ENCODE data around the gene SLC23A3. TPM values are rescaled to one million over a fixed set of nuclear protein-coding genes. Genes with fewer than 3 reads are reported as not detected.

SLC23A3 gene
- total and polyA plus RNA-seq, 9 of the 15 experiments (the other 6 are each of a cell fraction or from before 2014, with no cell fraction given) = 0.06 to 0.64 (median 0.16) TPM

DNA sequence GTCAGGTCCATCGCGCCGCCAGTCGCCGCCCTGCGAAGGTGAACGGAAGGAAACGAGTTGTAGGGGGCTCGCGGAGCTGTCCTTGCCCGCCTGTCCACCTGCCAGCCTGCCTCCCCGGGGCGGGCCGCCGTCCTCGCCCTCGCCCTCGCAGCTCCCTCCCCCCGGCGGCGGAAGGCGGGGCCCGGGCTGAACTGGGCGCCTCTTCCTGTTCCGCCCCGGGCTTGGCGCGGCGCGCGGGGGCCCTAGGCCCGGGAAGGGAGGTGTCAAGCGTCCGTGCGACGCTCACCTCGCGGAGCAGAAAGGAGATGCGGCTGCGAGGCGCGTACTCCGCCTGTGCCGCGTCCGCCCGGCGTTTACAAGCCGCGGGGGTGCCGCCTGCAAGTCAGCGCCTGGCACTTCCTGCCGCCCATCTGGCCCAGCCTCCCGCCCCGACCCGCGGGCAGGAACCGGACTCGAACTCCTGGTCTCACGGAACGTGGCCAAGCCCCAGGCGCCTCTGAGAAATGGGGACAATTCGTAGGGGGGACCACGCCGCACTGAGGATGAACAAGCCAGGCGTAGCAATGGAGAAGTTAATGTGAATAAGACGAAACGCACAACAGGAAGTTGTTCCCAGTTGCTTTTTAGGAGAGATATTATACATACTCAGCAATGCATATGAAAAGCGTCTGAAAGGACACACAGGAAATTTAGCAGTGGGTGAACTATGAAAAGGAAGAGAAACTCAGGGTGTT is 7.2 kb upstream of the SLC23A3 start, which contains the start of gene CNPPD1 (continued):
- TF ChIP-seq SREBF1 (IDR thresholded peaks at IDR 0.05; ENCODE audit: borderline replicate concordance, low read depth, low read length) = no peak
- peak; percentile 42; the same call in 1 of the 2 replicates for TF ChIP-seq CBX1 (IDR thresholded peaks at IDR 0.05; ENCODE audit: low read depth)
- no peak for TF ChIP-seq MBD1 (CRISPR knock-in tag; IDR thresholded peaks at IDR 0.05)
- TF ChIP-seq ID3 (CRISPR knock-in tag; IDR thresholded peaks at IDR 0.05) = no peak
- TF ChIP-seq ID3 (tag; IDR thresholded peaks at IDR 0.05) = peak; percentile 39; the same call in 1 of the 2 replicates
- no peak for TF ChIP-seq CBX8 (IDR thresholded peaks at IDR 0.05; ENCODE audit: borderline replicate concordance, extremely low read depth, low read depth, low read length, poor library complexity, severe bottlenecking)
- peak; percentile 92; the same call in 1 of the 2 replicates for TF ChIP-seq ZNF282 (CRISPR knock-in tag; IDR thresholded peaks at IDR 0.05)
- no peak for TF ChIP-seq YBX1 (IDR thresholded peaks at IDR 0.05)
- TF ChIP-seq ZNF165 (CRISPR knock-in tag; IDR thresholded peaks at IDR 0.05; ENCODE audit: borderline replicate concordance) = no peak
- no peak for TF ChIP-seq WHSC1 (IDR thresholded peaks at IDR 0.05; ENCODE audit: low read length)
- peak; percentile 32; the same call in 1 of the 2 replicates for TF ChIP-seq CREB1 (IDR thresholded peaks at IDR 0.05)
- no peak for TF ChIP-seq CREB1 (CRISPR knock-in tag; IDR thresholded peaks at IDR 0.05)
- no peak for TF ChIP-seq CEBPG (CRISPR knock-in tag; IDR thresholded peaks at IDR 0.05)
- no peak for TF ChIP-seq CEBPG (tag; conservative IDR thresholded peaks at IDR 0.05 in 1 of 2, IDR thresholded peaks at IDR 0.05 in 1 of 2)
- TF ChIP-seq MAZ (CRISPR knock-in tag; conservative IDR thresholded peaks at IDR 0.05 in 1 of 2, IDR thresholded peaks at IDR 0.05 in 1 of 2) = peak; percentile 85 to 98
- TF ChIP-seq ZNF24 (IDR thresholded peaks at IDR 0.05) = no peak
- peak; percentile 25; the same call in 1 of the 2 replicates for TF ChIP-seq EP400 (IDR thresholded peaks at IDR 0.05)
- no peak for TF ChIP-seq NR1H2 (CRISPR knock-in tag; IDR thresholded peaks at IDR 0.05)
- TF ChIP-seq OTX1 (CRISPR knock-in tag; IDR thresholded peaks at IDR 0.05) = no peak
- no peak for TF ChIP-seq BDP1 (IDR thresholded peaks at IDR 0.05; ENCODE audit: insufficient read depth, insufficient read length)
- peak; percentile 68 for TF ChIP-seq SP1 (CRISPR knock-in tag; IDR thresholded peaks at IDR 0.05)
- TF ChIP-seq, protein P1, sequence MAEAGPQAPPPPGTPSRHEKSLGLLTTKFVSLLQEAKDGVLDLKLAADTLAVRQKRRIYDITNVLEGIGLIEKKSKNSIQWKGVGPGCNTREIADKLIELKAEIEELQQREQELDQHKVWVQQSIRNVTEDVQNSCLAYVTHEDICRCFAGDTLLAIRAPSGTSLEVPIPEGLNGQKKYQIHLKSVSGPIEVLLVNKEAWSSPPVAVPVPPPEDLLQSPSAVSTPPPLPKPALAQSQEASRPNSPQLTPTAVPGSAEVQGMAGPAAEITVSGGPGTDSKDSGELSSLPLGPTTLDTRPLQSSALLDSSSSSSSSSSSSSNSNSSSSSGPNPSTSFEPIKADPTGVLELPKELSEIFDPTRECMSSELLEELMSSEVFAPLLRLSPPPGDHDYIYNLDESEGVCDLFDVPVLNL (CRISPR knock-in tag; IDR thresholded peaks at IDR 0.05; ENCODE audit: low read depth) = 0 out of 2 replicates have a peak, but pooled peaks have one; percentile 61
- no peak for TF ChIP-seq ZNF280A (IDR thresholded peaks at IDR 0.05; ENCODE audit: low read depth, partially characterized antibody)
- peak; percentile 30 for TF ChIP-seq HNRNPLL (IDR thresholded peaks at IDR 0.05; ENCODE audit: low read depth, low read length, poor library complexity, severe bottlenecking)
